Mesothelial cell of epicardium (in vitro differentiated cells): ENCODE results near the gene RPL12. TPM values are rescaled to one million over a fixed set of nuclear protein-coding genes. Genes with fewer than 3 reads are reported as not detected.

Experiments
- DNase-seq, 2 experiments: peaks; one replicate each; pipeline ENCODE4 v3.0.0; 2021; ENCODE audit warnings: low spot score in 2 of 2; ENCODE audit not compliant: unreplicated experiment in 2 of 2
- H3K27ac Mint-ChIP-seq: 2 replicates; pipeline ENCODE4 v1.8.0; 2021; ENCODE audit warnings: mixed read lengths
- H3K27me3 Mint-ChIP-seq: 2 replicates; pipeline ENCODE4 v1.8.0; 2021; ENCODE audit warnings: low read depth, mixed read lengths
- H3K36me3 Mint-ChIP-seq: 2 replicates; pipeline ENCODE4 v1.8.0; 2021; ENCODE audit warnings: mixed read lengths
- H3K4me1 Mint-ChIP-seq: 2 replicates; pipeline ENCODE4 v1.8.0; 2021; ENCODE audit warnings: mixed read lengths
- H3K4me3 Mint-ChIP-seq: 2 replicates; pipeline ENCODE4 v1.8.0; 2021; ENCODE audit warnings: mild to moderate bottlenecking, moderate library complexity, mixed read lengths
- H3K9me3 Mint-ChIP-seq: 2 replicates; pipeline ENCODE4 v1.8.0; 2021; ENCODE audit warnings: mixed read lengths
- total RNA-seq: library from RNA; stranded (reverse); gene quantifications from 3 replicates; pipeline ENCODE4 v1.2.1, GENCODE V29; 2021
- TF ChIP-seq, protein P1 (sequence below): fragments of 200-600 bp; sonication (generic); IDR thresholded peaks from one replicate; pipeline ENCODE4 v1.5.0; 2021; ENCODE audit warnings: antibody characterized with exemption; ENCODE audit not compliant: unreplicated experiment

RPL12 gene
- total RNA-seq, 1 donor from 2014 or later: 1,125 TPM

DNA sequence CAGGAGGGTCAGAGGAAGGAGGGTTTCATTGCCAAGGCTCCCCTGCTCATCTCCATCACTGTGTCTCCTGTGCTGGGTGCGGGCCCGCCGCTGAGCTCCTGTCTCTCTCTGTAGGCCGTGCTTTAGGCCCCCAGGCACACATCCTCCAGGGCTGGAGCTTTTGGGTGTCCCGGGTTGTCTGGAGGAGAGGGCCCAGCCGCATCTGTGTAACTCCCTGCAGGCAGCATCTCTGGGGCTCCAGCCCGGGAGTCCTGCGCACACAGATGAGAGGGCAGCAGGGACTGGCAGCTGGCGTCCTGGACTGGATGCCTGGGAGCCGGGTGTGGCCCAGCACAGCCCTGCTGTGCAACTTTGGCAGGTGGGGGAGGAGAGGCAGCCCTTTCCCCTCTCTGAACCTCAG is 40.3 kb upstream of the RPL12 start:
- Mint-ChIP-seq H3K4me1 (no peaks in the 10 kb centered on the region), H3K36me3 (peaks cover 12% of the 10 kb centered on the region), H3K27ac (no peak overlapping the region), H3K27me3 (no peaks in the 10 kb centered on the region), H3K4me3 (no peak overlapping the region), H3K9me3 (no peaks in the 10 kb centered on the region)
- TF ChIP-seq, protein P1, sequence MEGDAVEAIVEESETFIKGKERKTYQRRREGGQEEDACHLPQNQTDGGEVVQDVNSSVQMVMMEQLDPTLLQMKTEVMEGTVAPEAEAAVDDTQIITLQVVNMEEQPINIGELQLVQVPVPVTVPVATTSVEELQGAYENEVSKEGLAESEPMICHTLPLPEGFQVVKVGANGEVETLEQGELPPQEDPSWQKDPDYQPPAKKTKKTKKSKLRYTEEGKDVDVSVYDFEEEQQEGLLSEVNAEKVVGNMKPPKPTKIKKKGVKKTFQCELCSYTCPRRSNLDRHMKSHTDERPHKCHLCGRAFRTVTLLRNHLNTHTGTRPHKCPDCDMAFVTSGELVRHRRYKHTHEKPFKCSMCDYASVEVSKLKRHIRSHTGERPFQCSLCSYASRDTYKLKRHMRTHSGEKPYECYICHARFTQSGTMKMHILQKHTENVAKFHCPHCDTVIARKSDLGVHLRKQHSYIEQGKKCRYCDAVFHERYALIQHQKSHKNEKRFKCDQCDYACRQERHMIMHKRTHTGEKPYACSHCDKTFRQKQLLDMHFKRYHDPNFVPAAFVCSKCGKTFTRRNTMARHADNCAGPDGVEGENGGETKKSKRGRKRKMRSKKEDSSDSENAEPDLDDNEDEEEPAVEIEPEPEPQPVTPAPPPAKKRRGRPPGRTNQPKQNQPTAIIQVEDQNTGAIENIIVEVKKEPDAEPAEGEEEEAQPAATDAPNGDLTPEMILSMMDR: no peak
- DNase-seq: no peak

DNA sequence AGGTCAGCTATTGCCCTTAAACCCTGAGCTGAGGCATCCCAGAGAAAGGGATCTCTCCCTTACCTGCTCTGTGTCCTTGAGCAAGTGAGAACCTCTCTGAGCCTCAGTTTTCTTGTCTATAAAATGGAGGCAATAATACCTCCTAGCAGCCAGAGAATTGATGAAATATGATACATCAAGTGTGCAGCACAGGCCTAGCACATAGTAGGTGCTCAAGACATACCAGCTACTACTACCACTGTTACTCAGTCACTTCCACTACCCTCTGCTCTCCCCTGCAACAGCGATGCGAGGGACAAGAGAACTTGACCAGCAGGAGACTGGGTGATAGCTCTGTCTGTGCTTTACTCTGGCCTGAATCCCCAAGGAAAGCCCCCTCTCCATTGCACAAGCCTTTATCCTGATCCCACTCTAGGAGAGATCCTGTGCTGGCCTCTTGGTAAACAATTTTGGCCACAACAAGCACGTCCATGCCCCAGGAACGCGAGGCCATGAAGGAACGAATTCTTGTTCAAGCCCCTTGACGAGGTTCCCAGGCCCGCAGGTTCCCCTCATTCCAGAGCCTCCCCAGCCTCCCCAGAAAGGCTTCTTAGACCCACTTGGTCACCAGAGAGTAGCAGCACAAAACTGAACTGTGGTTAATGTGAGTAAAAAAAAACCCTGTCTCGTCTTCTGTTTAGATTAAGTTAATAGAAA is 39.5 kb upstream of the RPL12 start:
- no peak overlapping the region for H3K4me3 Mint-ChIP-seq
- DNase-seq: no peak
- no peak overlapping the region for H3K27ac Mint-ChIP-seq
- no peaks in the 10 kb centered on the region for H3K27me3 Mint-ChIP-seq
- H3K4me1 Mint-ChIP-seq: no peaks in the 10 kb centered on the region
- no peaks in the 10 kb centered on the region for H3K9me3 Mint-ChIP-seq
- peaks cover 8% of the 10 kb centered on the region for H3K36me3 Mint-ChIP-seq
- TF ChIP-seq, protein P1: no peak

DNA sequence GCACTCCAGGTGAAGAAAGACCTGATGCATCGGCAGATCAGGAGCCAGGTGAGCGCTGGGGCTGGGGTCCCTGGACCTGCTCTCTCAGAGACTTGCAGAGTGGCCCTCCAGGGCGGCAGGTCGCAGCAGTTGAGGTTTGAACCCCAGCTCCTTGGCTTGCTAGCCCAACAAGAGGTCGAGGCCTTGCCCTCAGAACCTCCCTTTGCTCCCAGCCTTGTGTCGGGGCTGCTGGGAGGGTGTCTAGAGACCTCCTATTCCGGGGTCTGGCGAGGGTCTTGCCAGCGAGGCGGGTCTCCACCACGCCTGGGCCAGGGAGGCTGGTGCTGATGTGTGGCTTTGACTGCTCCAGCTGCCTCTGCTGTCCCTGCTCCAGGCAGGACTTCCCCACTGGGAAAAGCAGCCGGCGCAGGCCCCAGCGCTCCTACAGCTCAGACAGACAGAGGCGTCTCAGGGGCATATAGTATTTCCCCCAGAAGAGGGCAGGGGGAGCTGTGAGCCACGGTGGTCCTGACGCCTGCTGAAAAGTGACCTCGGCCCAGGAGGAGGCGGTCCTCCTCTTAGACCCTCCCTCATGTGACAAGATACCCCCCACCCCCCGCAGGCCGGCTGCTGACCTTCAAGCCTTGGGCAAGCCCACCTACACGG is 38.4 kb upstream of the RPL12 start:
- no peaks in the 10 kb centered on the region for H3K27me3 Mint-ChIP-seq
- TF ChIP-seq, protein P1: no peak
- H3K4me3 Mint-ChIP-seq: no peak overlapping the region
- H3K27ac Mint-ChIP-seq: no peak overlapping the region
- DNase-seq: no peak
- H3K36me3 Mint-ChIP-seq: peaks cover 8% of the 10 kb centered on the region
- no peaks in the 10 kb centered on the region for H3K9me3 Mint-ChIP-seq
- H3K4me1 Mint-ChIP-seq: no peaks in the 10 kb centered on the region

DNA sequence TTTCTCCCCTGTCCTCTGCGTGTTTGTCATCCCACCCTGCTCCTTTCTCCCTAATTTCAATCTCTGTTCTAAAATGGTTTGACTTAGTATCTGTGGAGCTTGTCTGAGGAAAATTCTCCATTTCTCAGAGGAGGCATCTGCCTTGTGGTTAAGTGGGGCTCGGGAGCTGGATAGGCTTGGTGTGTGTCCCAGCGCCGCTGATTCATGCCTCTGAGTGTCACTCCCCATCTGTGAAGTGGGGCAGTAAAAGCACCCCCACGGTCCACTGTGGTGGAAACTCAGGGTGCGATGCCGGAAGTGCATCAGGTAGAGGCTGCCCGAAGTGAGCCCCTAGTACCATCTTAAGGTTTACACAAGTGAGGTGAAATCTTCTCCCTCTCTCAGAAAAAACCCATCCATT is 37.7 kb upstream of the RPL12 start:
- H3K9me3 Mint-ChIP-seq: no peaks in the 10 kb centered on the region

DNA sequence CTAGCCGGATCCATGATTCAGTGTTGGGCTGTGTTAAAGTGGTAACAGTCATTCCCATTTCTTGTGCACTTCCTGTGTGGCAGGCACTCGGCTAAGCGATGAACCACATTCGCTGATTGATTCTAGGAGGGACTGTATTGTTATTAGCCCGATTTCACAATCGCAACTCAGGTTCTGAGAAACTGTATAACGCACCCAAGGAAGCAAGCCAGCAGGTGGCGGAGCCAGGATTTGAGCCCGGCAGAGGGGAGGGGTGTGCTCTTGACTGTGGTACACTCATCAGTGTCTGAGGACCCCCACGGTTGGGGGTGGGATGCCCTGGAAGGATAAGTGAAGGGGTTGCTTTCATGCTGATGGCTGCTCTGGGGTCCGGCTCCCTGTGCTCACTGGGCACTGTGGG is 34.8 kb upstream of the RPL12 start:
- TF ChIP-seq, protein P1: no peak
- Mint-ChIP-seq H3K4me1 (no peaks in the 10 kb centered on the region), H3K36me3 (peaks cover 22% of the 10 kb centered on the region), H3K27me3 (no peaks in the 10 kb centered on the region), H3K4me3 (no peak overlapping the region), H3K9me3 (no peaks in the 10 kb centered on the region), H3K27ac (no peak overlapping the region)
- no peak for DNase-seq

More for the DNA sequence above, 37.7 kb upstream of the RPL12 start:
- no peak for DNase-seq
- H3K27me3 Mint-ChIP-seq: no peaks in the 10 kb centered on the region
- no peaks in the 10 kb centered on the region for H3K4me1 Mint-ChIP-seq
- TF ChIP-seq, protein P1: no peak
- H3K4me3 Mint-ChIP-seq: no peak overlapping the region
- H3K27ac Mint-ChIP-seq: no peak overlapping the region
- peaks cover 14% of the 10 kb centered on the region for H3K36me3 Mint-ChIP-seq
